Measurements from ENCODE around the gene SERTAD3.

The SERTAD3 gene

DNA sequence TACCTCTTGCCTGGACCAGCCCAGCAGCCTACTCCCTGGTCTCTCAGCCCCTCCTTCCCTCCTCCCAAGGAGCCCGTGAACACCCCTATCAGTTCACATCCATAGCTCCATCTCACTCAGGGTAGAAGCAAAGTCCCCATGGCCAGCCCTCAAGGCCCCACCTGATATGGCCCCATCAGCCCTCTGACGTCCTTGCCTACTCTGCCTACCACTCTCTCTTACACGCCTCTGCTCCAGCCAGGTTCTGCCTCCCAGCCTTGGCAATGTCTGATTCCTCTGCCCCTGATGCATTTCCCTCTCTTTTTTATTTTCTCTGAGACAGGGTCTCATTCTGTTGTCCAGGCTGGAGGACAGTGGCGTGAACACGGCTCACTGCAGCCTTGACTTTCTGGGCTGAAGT, 7.9 kb upstream of the SERTAD3 start:
- Histone ChIP-seq H3K27me3 (no peaks in the 10 kb centered on the region), H3K4me2 (no peak overlapping the region), H3K9me3 (replicated peaks in 1 of 11) (no peaks in the 10 kb centered on the region), H3K4me1 (peaks cover 0 to 11% (median 0%) of the 10 kb centered on the region in 10 experiments; a peak in 5 of 20 replicates), H3K4me3 (no peak overlapping the region), H3K27ac (no peak overlapping the region), H3K36me3 (peaks cover 0 to 100% (median 6%) of the 10 kb centered on the region in 11 experiments; a peak in 11 of 22 replicates), H4K20me1 (peaks cover 0 to 35% (median 0%) of the 10 kb centered on the region in 11 experiments; a peak in 4 of 22 replicates), H3K9ac (no peak overlapping the region)
- no peak for TF ChIP-seq Cebpa-rat (IDR thresholded peaks at IDR 0.05)

DNA sequence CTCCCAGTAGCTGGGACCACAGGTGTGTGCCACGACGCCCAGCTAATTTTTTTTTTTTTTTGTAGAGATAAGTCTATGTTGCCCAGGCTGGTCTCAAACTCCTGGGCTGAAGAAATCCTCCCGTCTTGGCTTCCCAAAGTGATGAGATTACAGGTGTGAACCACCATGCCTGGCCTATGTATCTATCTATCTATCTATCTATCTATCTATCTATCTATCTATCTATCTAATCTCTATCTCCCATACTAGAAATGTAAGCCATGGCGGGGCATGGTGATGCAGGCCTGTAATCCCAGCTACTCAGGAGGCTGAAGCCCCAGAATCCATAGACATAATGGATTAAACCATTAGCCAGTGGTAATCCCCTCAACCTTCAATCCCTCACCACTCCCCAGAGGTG, 6.5 kb upstream of the SERTAD3 start:
- Histone ChIP-seq H3K4me2 (no peak overlapping the region), H3K27ac (no peak overlapping the region), H3K4me1 (peaks cover 0 to 11% (median 3%) of the 10 kb centered on the region in 10 experiments; a peak in 9 of 20 replicates), H3K9ac (no peak overlapping the region), H4K20me1 (peaks cover 0 to 25% (median 0%) of the 10 kb centered on the region in 11 experiments; a peak in 4 of 22 replicates), H3K4me3 (no peak overlapping the region), H3K9me3 (replicated peaks in 1 of 11) (no peaks in the 10 kb centered on the region), H3K27me3 (no peaks in the 10 kb centered on the region), H3K36me3 (peaks cover 0 to 88% (median 6%) of the 10 kb centered on the region in 11 experiments; a peak in 11 of 22 replicates)
- no peak for TF ChIP-seq Cebpa-rat (IDR thresholded peaks at IDR 0.05)

DNA sequence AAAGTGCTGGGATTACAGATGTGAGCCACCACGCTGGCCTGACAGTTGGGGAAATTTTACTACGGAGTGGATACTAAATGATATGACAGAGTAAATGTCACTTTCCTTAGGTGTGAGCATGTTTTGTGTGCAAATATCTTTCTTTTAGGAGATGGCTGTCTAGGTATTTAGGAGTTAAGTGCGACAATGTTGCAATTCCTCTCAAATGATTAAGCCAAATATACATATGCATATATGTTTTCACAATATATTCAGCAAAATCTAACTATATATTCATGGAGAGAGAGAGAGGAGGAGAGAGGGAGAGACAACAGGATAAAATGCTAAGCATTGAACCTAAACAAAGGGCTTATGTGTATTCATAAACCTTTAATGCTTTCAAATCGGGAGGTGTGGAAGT, 5.4 kb upstream of the SERTAD3 start:
- H3K4me1 ChIP-seq: peaks cover 5 to 18% (median 10%) of the 10 kb centered on the region in 10 experiments; a peak in 12 of 20 replicates
- peaks cover 0 to 76% (median 6%) of the 10 kb centered on the region in 11 experiments; a peak in 11 of 22 replicates for H3K36me3 ChIP-seq
- no peaks in the 10 kb centered on the region for H3K27me3 ChIP-seq
- no peak for TF ChIP-seq Cebpa-rat (IDR thresholded peaks at IDR 0.05)
- H4K20me1 ChIP-seq: peaks cover 0 to 25% (median 0%) of the 10 kb centered on the region in 11 experiments; a peak in 4 of 22 replicates
- no peak overlapping the region for H3K4me2 ChIP-seq
- no peak overlapping the region for H3K27ac ChIP-seq
- H3K4me3 ChIP-seq: no peak overlapping the region
- no peaks in the 10 kb centered on the region for H3K9me3 ChIP-seq (replicated peaks in 1 of 11)
- no peak overlapping the region for H3K9ac ChIP-seq

DNA sequence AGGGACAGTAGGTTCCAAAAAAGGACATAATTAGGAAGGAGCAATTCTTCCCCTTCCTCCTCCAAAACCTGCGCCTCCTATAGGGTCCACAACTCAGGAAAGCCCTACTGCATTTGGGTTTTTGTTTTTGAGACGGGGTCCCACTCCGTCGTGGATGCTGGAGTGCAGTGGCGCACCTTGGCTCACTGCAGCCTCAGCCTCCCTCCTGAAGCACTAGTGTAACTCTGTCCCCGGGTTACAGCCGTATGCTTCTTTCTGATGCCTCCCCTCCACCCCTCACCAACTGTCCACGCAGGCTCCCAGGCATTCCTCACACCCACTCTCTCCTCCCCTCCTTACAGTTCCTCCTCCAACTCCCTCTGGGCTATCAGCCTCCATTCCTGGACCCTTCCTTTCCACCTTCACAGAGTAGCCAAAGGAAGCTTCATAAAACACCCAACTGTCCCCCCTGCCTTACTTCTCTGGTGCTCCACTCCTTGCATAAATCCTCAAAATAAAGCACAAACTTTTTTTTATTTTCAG, 2.2 kb upstream of the SERTAD3 start:
- no peak for TF ChIP-seq Cebpa-rat (IDR thresholded peaks at IDR 0.05)
- H4K20me1 ChIP-seq: peaks cover 0 to 30% (median 13%) of the 10 kb centered on the region in 11 experiments; a peak in 14 of 22 replicates
- H3K36me3 ChIP-seq: peaks cover 6 to 57% (median 12%) of the 10 kb centered on the region in 11 experiments
- H3K4me1 ChIP-seq: peaks cover 19 to 27% (median 21%) of the 10 kb centered on the region in 10 experiments
- H3K4me2 ChIP-seq: no peak overlapping the region
- no peaks in the 10 kb centered on the region for H3K27me3 ChIP-seq
- H3K27ac ChIP-seq: no peak overlapping the region
- H3K9ac ChIP-seq: 0 out of 22 replicates have a peak overlapping the region, but pooled peaks of 1 of the 11 experiments have one; percentile 5
- no peak overlapping the region for H3K4me3 ChIP-seq
- no peaks in the 10 kb centered on the region for H3K9me3 ChIP-seq (replicated peaks in 1 of 11)

DNA sequence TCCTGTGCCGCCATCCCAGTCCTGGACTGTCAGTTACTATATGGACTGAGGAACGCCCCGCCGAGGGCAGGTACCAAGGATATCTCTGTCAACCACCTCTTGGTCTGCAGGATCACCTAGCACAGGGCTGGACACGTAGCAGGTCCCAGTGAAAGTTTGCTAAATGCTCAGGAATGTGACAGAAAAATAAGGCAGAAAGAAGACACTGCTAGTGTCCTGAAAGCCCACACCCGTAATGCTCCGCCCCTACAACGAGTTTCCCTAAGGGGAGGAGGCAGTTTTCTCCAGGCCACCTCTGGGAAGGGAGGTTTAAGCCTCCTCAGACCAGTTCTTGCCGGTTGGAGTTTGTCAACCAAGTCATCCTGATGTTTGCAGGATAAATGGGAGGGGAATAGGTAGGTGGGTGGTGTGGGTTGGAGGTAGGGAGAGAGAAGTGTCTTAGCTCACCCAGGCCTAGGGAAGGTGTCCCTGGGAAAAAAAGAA, 1.7 kb upstream of the SERTAD3 start:
- 0 out of 22 replicates have a peak overlapping the region, but pooled peaks of 2 of the 11 experiments have one; percentile 9 to 87 for H3K9ac ChIP-seq
- TF ChIP-seq Cebpa-rat (IDR thresholded peaks at IDR 0.05): no peak
- peak overlapping the region in 1 of 11 experiments; percentile 95; a peak in 1 of 22 replicates for H3K4me2 ChIP-seq
- H4K20me1 ChIP-seq: peaks cover 0 to 30% (median 18%) of the 10 kb centered on the region in 11 experiments; a peak in 14 of 22 replicates
- H3K9me3 ChIP-seq (replicated peaks in 1 of 11): no peaks in the 10 kb centered on the region
- H3K27ac ChIP-seq: no peak overlapping the region
- peaks cover 11 to 57% (median 17%) of the 10 kb centered on the region in 11 experiments for H3K36me3 ChIP-seq
- peaks cover 19 to 32% (median 23%) of the 10 kb centered on the region in 10 experiments for H3K4me1 ChIP-seq
- no peak overlapping the region for H3K4me3 ChIP-seq
- H3K27me3 ChIP-seq: no peaks in the 10 kb centered on the region

DNA sequence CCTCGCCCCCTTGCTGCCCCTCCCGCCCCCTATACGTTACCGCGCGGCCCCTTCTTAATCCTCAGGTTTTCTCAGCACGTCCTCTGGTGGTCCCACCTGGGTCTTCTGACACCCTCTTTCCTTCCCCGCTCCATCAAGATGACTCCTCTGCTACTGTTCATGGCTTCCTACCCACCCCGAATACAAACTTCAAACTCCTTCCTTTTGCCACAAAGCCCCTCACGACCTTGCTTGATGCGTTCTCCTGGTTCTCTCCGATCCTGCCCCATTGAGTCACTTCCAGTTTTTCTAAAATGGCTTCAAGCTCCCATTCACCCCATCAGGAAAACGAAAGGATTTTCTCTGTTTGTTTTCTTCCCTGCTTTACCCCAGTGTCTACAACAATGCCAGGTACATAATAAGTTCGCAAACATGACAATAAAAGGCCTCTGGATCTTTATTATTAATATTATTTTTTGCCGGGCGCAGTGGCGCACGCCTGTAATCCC, 734 bp upstream of the SERTAD3 start:
- peaks cover 19 to 38% (median 23%) of the 10 kb centered on the region in 10 experiments for H3K4me1 ChIP-seq
- peak overlapping the region in 10 of 11 experiments; percentile 30 to 98 (median 94); a peak in 19 of 22 replicates for H3K27ac ChIP-seq
- H3K4me3 ChIP-seq: peak overlapping the region; percentile 81 to 99 (median 90)
- H3K36me3 ChIP-seq: peaks cover 18 to 57% (median 26%) of the 10 kb centered on the region in 11 experiments
- H3K27me3 ChIP-seq: no peaks in the 10 kb centered on the region
- H4K20me1 ChIP-seq: peaks cover 0 to 38% (median 24%) of the 10 kb centered on the region in 11 experiments; a peak in 15 of 22 replicates
- peak overlapping the region; percentile 73 to 95 (median 80) for H3K4me2 ChIP-seq
- peak overlapping the region; percentile 87 to 99 (median 95); a peak in 21 of 22 replicates for H3K9ac ChIP-seq
- TF ChIP-seq Cebpa-rat (IDR thresholded peaks at IDR 0.05): no peak
- H3K9me3 ChIP-seq (replicated peaks in 1 of 11): no peaks in the 10 kb centered on the region

DNA sequence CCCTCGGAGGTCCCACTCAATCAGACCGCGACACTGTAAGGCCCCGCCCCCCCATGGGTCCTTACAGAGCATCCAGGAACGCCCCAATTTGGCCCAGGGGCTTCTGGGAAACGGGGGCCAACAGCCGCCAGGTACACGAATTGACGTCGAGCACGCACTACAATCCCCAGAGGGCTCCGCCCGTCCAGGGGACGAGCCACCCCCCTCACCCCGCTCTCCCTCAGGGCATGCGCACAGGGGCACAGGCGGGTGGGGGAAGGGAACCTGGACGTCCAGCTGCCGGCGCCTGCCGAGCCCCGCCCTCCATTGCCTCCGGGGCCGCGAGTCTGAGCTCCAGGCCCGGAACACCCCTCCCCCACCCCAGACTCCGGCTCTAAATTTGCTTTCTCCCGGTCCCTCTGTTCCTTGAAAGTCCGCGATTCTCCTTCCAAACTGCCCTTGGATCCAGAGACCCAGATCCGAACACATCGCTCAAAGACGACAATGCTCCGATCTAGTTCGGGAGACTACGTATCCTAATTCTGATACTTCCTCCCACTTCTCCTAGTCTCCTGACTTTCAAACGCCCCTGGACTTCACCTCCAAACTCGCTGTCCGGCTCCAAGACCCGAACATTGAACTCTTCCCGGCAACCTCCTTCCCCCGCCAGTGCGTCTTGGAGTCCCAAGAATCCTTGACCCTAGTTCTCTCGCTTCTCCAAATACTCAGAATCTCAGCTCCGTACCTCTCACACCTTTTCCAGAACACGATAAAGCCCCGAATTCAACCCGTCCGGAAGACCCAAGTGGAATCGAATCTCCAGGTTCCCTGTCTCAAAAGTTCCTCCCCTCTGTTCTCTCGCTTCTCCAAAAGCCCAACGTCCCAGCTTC, 770 bp downstream of the SERTAD3 start:
- Histone ChIP-seq H3K27me3 (no peaks in the 10 kb centered on the region), H4K20me1 (peaks cover 0 to 48% (median 24%) of the 10 kb centered on the region in 11 experiments; a peak in 15 of 22 replicates), H3K4me2 (peak overlapping the region; percentile 88 to 100 (median 94)), H3K27ac (peak overlapping the region; percentile 89 to 98 (median 96)), H3K4me3 (peak overlapping the region; percentile 81 to 99 (median 90)), H3K9ac (peak overlapping the region; percentile 87 to 99 (median 95)), H3K36me3 (peaks cover 18 to 56% (median 30%) of the 10 kb centered on the region in 11 experiments), H3K9me3 (replicated peaks in 1 of 11) (no peaks in the 10 kb centered on the region), H3K4me1 (peaks cover 19 to 38% (median 23%) of the 10 kb centered on the region in 10 experiments)
- no peak for TF ChIP-seq Cebpa-rat (IDR thresholded peaks at IDR 0.05)

DNA sequence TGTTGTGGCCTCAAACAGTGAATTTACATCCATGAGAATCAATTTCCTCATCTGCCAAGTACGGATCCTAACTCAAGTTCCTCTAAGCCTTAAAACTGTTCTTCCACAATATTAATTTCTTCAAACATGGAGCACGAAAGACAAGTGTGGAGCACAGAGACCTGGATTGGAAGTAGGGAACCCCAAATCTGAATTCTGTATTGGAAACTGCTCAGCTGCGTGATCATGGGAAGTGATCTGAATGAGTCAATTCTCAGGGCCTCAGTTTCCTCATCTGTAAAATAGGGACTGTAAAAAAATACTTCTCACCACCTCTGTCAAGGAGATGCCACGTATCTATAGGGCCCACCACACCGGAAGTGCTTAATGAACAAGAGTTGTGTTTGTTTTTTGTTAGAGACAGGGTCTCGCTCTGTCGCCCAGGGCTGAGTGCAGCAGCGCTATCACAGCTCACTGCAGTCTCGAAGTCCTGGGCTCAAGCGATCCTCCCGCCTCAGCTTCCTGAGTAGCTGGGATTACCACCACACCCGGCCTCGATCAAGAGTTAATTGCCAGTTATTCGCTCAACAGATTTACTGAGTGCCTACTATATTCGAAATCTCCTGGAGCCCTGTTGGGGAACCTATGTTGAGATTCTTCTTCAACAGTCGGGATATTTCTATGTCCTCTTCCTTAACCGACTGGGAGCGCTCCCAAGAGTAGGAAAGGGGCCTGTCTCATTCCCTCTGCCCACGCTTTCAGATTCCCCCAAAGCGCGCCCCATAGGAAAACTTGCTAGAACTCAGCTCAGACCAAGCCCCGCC, 1.6 kb downstream of the SERTAD3 start:
- H3K9ac ChIP-seq: peak overlapping the region; percentile 83 to 98 (median 95)

More for the DNA sequence above, 1.6 kb downstream of the SERTAD3 start:
- Histone ChIP-seq H3K27ac (peak overlapping the region; percentile 35 to 97 (median 81); a peak in 21 of 22 replicates), H3K4me2 (peak overlapping the region; percentile 88 to 100 (median 94)), H3K4me3 (peak overlapping the region; percentile 81 to 99 (median 90)), H3K27me3 (no peaks in the 10 kb centered on the region), H4K20me1 (peaks cover 0 to 41% (median 24%) of the 10 kb centered on the region in 11 experiments; a peak in 15 of 22 replicates), H3K9me3 (replicated peaks in 1 of 11) (no peaks in the 10 kb centered on the region), H3K4me1 (peaks cover 19 to 38% (median 23%) of the 10 kb centered on the region in 10 experiments), H3K36me3 (peaks cover 18 to 52% (median 29%) of the 10 kb centered on the region in 11 experiments)
- TF ChIP-seq Cebpa-rat (IDR thresholded peaks at IDR 0.05): no peak

All from BLaER1 treated with 17β-estradiol and CSF1 and Interleukin-3, amounts not matched to agents 10 nM and 100 nM (cell line).